ENCODE results near the gene CSNK2A3. TPM values are rescaled to one million over a fixed set of nuclear protein-coding genes. Genes with fewer than 3 reads are reported as not detected.

The CSNK2A3 gene
- 1.7 to 2.5 TPM (median 1.8 TPM) in 5 replicates for total RNA-seq (2022; extraction: Qiagen RNA extraction)

GRCh38 chr11:11352878-11353277, at the start of gene CSNK2A3:
TSS of gene CSNK2A3 (minus strand) at chr11:11353250. CDS start at chr11:11353119, 131 bp downstream.

